ENCODE results near the gene LARP1. TPM values are rescaled to one million over a fixed set of nuclear protein-coding genes. Genes with fewer than 3 reads are reported as not detected.

Gene LARP1
- total and polyA plus RNA-seq, 4 donors, result 26.0 to 74.1 (median 32.6) TPM

DNA sequence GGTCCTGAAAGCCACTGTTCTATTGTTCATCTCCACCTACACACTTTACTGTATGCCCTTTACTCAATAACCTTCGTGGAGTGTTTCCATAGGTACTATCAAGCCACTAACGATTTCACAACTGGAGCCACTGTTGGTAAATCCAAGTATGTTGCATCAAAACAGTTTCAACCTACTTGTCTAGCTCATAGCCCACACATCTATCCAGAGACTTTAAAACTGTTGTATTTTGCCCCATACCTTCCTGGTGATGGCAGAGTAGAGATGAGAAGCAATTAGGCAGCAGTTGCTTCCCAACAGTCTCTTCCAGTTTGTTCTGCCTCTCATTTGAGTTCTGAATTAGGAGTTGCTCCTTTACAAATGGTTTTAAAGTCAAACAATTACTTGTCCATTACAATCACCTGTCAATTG, 94.6 kb downstream of the LARP1 start:
- Histone ChIP-seq H3K9me3 (ENCODE audit: control insufficient read depth in 4 of 4, low read length in 3 of 4) (no peaks in the 10 kb centered on the region), H3K4me1 (ENCODE audit: control insufficient read depth in 4 of 4, insufficient read depth in 4 of 4, low read length in 3 of 4) (peaks cover 0 to 17% (median 13%) of the 10 kb centered on the region in 4 donors), H3K36me3 (ENCODE audit: control insufficient read depth in 4 of 4, insufficient read depth in 3 of 4, low read depth in 1 of 4, low read length in 3 of 4) (no peaks in the 10 kb centered on the region), H3K4me3 (ENCODE audit: low read depth in 1 of 3, low read length in 3 of 3) (peak overlapping the region in 2 of 3 donors; percentile 37 to 50), H3K27me3 (ENCODE audit: control insufficient read depth in 4 of 4, insufficient read depth in 4 of 4, low read length in 3 of 4) (no peaks in the 10 kb centered on the region), H3K9ac (ENCODE audit: low read depth in 1 of 2, low read length in 2 of 2) (peak overlapping the region; percentile 62 to 89), H3K27ac (ENCODE audit: low read depth in 1 of 2, low read length in 2 of 2) (peak overlapping the region; percentile 70 to 81)
- DNase-seq (ENCODE audit: low spot score), result no peak
- TF ChIP-seq, protein P1, sequence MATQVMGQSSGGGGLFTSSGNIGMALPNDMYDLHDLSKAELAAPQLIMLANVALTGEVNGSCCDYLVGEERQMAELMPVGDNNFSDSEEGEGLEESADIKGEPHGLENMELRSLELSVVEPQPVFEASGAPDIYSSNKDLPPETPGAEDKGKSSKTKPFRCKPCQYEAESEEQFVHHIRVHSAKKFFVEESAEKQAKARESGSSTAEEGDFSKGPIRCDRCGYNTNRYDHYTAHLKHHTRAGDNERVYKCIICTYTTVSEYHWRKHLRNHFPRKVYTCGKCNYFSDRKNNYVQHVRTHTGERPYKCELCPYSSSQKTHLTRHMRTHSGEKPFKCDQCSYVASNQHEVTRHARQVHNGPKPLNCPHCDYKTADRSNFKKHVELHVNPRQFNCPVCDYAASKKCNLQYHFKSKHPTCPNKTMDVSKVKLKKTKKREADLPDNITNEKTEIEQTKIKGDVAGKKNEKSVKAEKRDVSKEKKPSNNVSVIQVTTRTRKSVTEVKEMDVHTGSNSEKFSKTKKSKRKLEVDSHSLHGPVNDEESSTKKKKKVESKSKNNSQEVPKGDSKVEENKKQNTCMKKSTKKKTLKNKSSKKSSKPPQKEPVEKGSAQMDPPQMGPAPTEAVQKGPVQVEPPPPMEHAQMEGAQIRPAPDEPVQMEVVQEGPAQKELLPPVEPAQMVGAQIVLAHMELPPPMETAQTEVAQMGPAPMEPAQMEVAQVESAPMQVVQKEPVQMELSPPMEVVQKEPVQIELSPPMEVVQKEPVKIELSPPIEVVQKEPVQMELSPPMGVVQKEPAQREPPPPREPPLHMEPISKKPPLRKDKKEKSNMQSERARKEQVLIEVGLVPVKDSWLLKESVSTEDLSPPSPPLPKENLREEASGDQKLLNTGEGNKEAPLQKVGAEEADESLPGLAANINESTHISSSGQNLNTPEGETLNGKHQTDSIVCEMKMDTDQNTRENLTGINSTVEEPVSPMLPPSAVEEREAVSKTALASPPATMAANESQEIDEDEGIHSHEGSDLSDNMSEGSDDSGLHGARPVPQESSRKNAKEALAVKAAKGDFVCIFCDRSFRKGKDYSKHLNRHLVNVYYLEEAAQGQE (IDR thresholded peaks at IDR 0.05), result no peak
- TF ChIP-seq, protein P2, sequence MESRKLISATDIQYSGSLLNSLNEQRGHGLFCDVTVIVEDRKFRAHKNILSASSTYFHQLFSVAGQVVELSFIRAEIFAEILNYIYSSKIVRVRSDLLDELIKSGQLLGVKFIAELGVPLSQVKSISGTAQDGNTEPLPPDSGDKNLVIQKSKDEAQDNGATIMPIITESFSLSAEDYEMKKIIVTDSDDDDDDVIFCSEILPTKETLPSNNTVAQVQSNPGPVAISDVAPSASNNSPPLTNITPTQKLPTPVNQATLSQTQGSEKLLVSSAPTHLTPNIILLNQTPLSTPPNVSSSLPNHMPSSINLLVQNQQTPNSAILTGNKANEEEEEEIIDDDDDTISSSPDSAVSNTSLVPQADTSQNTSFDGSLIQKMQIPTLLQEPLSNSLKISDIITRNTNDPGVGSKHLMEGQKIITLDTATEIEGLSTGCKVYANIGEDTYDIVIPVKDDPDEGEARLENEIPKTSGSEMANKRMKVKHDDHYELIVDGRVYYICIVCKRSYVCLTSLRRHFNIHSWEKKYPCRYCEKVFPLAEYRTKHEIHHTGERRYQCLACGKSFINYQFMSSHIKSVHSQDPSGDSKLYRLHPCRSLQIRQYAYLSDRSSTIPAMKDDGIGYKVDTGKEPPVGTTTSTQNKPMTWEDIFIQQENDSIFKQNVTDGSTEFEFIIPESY (IDR thresholded peaks at IDR 0.05), result no peak
- TF ChIP-seq HNF4G (IDR thresholded peaks at IDR 0.05), result no peak
- TF ChIP-seq MAX (IDR thresholded peaks at IDR 0.05), result no peak
- no peak for TF ChIP-seq FOXA2 (IDR thresholded peaks at IDR 0.05)
- TF ChIP-seq GABPA (IDR thresholded peaks at IDR 0.05 in 1 of 2, conservative IDR thresholded peaks at IDR 0.05 in 1 of 2), result no peak
- TF ChIP-seq NR2F2 (IDR thresholded peaks at IDR 0.05), result no peak
- TF ChIP-seq FOXA1 (IDR thresholded peaks at IDR 0.05), result no peak
- no peak for TF ChIP-seq HNF4A (conservative IDR thresholded peaks at IDR 0.05)
- TF ChIP-seq EGR1 (IDR thresholded peaks at IDR 0.05; ENCODE audit: low read depth in 2 of 2), result no peak
- TF ChIP-seq YY1 (IDR thresholded peaks at IDR 0.05), result no peak
- TF ChIP-seq, protein P3, sequence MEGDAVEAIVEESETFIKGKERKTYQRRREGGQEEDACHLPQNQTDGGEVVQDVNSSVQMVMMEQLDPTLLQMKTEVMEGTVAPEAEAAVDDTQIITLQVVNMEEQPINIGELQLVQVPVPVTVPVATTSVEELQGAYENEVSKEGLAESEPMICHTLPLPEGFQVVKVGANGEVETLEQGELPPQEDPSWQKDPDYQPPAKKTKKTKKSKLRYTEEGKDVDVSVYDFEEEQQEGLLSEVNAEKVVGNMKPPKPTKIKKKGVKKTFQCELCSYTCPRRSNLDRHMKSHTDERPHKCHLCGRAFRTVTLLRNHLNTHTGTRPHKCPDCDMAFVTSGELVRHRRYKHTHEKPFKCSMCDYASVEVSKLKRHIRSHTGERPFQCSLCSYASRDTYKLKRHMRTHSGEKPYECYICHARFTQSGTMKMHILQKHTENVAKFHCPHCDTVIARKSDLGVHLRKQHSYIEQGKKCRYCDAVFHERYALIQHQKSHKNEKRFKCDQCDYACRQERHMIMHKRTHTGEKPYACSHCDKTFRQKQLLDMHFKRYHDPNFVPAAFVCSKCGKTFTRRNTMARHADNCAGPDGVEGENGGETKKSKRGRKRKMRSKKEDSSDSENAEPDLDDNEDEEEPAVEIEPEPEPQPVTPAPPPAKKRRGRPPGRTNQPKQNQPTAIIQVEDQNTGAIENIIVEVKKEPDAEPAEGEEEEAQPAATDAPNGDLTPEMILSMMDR (IDR thresholded peaks at IDR 0.05; ENCODE audit: low read depth, low read length, missing input control), result no peak
- no peak for TF ChIP-seq RXRA (IDR thresholded peaks at IDR 0.05)
- TF ChIP-seq TAF1 (conservative IDR thresholded peaks at IDR 0.05), result no peak
- TF ChIP-seq JUND (IDR thresholded peaks at IDR 0.05), result no peak
- WGBS, result 20% methylated on average over 2 of the region's 2 CpGs

Data from liver (tissue), 9 donors.